ENCODE measurements around the gene ZNF217.
"Not testable (repeated sequence)": the region's sequence is repeated elsewhere in the genome, so short reads cannot be mapped to it uniquely, and the experiment has no call there.

The ZNF217 gene

DNA sequence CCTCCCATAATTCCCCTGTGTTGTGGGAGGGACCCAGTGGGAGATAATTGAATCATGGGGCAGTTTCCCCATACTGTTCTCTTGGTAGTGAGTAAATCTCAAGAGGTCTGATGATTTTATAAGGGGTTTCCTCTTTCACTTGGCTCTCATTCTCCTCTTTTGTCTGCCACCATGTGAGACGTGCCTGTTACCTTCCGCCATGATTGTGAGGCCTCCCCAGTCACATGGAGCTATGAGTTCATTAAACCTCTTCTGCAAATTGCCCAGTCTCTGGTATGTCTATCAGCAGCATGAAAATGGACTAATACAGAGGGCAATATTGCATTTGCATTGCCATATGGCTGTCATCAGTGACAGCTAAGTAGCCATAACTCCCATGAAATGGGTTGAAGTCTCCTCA lies 63.2 kb downstream of the ZNF217 start:
- DNase-seq (ENCODE audit: low read depth in 2 of 2): no peak

DNA sequence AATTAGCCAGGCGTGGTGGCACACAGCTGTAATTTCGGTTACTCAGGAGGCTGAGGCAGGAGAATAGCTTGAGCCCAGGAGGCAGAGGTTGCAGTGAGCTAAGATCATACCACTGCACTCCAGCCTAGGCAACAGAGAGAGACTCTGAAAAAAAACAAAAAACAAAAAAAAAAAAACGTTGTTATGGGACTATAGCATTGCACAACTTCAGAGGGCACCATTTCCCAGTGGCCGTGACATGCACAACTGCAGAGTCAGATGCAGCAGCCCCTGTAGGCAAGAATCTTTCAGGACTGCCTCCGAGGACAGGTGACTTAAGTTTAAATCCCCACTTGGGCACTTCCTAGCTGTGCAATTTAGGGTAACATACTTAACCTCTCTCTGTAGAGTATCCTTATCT lies 64.0 kb downstream of the ZNF217 start:
- DNase-seq (ENCODE audit: low read depth in 2 of 2): no peak

DNA sequence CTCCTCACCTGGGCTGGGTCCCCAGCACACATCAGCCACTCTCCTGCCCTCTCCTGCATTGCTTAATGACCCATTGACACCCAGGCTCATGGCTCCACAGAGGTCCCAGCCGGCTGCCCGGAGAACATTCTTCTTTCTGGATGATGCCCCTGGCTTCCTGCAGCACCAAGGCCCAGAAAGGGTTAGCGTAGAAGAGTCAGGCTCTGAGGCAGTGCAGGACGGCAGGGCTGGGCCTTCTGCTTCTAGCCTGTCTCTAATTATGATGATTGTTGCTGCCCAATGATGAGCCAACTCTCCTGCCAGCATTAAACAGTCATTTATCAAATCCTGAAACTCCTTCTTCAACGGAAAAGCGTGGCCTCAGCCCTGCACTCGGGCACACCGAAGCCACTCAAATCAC lies 66.4 kb downstream of the ZNF217 start:
- no peak for DNase-seq (ENCODE audit: low read depth in 2 of 2)

DNA sequence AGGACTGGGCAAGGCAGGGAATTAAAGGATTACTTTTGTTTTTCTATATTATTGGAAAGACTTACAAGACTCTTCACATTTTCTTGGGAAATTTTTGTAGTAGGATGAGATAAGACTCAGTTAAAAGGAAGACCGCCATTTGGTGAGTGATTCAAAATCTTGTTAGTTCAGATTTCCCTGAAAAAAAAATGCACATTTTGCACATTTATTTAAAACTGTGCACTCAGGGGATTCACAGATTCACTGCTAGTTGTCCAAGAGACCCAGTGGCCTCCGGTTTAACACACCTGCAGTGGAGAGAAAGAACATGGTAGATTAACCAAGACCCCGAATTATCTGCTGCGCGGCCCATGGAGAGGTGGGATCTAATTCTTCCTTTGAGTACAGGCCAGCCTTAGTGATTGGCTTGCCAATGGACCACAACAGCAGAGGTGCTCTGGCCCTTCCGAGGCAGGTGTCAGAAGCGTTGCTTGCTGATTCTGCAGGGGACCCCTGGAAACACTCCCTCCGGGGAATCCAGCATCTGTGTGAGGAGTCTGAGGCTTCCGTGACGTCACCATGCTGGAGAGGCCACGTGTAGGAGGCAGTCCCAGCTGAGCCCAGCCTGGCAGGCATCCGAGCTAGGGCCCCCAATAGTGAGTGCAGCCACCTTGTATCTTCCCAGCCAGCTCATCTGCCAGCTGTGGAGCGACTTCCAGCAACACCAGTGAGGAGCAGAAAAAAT lies 68.9 kb downstream of the ZNF217 start:
- DNase-seq (ENCODE audit: low read depth in 2 of 2): no peak

- not testable (repeated sequence) for DNase-seq (ENCODE audit: low read depth in 2 of 2)
Measured at GRCh38 chr20:53523615-53524014, 70.0 kb downstream of the ZNF217 start.

- DNase-seq (ENCODE audit: low read depth in 2 of 2): no peak
Measured at GRCh38 chr20:53522696-53523095, 70.9 kb downstream of the ZNF217 start.

DNA sequence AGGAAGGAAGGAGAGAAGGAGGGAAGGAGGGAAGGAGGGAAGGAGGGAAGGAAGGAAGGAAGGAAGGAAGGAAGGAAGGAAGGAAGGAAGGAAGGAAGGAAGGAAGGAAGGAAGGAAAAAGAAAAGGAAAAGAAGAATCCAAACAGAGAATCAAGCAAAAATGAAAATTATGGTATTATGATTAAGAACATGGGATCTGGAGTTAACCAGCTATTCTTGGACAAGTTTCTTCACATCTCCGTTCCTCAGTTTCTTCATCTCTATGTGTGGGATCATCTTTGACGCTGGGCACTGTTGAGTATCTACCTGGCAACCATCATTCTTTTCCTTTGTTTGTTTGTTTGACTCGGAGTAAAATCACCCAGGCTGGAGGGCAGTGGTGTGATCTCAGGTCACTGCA lies 71.6 kb downstream of the ZNF217 start:
- no peak for DNase-seq (ENCODE audit: low read depth in 2 of 2)

GRCh38 chr20:53521421-53521820 lies 72.2 kb downstream of the ZNF217 start:
- not testable (repeated sequence) for DNase-seq (ENCODE audit: low read depth in 2 of 2)

DNA sequence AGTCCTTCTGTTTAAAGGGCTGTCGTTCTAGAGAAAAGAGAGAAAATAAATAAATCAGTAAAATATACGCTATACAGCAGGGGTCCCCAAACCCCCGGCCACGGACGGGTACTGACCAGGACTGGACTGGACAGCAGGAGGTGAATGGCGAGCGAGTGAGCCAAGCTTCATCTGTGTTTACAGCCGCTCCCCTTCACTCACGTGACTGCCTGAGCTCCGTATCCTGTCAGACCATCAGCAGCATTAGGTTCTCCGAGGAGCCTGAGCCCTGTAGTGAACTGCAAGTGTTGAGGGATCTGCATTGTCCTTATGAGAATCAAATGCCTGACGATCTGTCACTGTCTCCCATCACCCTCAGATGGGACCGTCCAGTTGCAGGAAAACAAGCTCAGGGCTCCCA lies 76.5 kb downstream of the ZNF217 start:
- no peak for DNase-seq (ENCODE audit: low read depth in 2 of 2)
